OCI-LY1 (cell line): ENCODE measurements around the gene HERPUD1.

Experiments
- H2AFZ ChIP-seq: fragments of 200-600 bp; sonication (generic), shearing (Covaris generic); 2 replicates; pipeline ENCODE4 v1.6.0; 2014; ENCODE audit warnings: antibody characterized with exemption, mild to moderate bottlenecking, low read length
- H3F3A ChIP-seq: fragments of 200-600 bp; sonication (generic), shearing (Covaris generic); 2 replicates; pipeline ENCODE4 v1.6.0; 2014; ENCODE audit warnings: mild to moderate bottlenecking, antibody characterized with exemption, low read length, moderate library complexity; ENCODE audit not compliant: insufficient read depth
- H3K27ac ChIP-seq: fragments of 200-600 bp; sonication (generic); 2 replicates; pipeline ENCODE4 v1.5.1; 2014; ENCODE audit warnings: low read length, mixed run types, mild to moderate bottlenecking, low read depth; ENCODE audit not compliant: poor library complexity, severe bottlenecking
- H3K27me3 ChIP-seq: fragments of 200-600 bp; sonication (generic); 2 replicates; pipeline ENCODE4 v1.6.0; 2014; ENCODE audit warnings: antibody characterized with exemption, mild to moderate bottlenecking, low read length, moderate library complexity; ENCODE audit not compliant: insufficient read depth
- H3K36me3 ChIP-seq: fragments of 200-600 bp; sonication (generic); 2 replicates; pipeline ENCODE4 v1.6.1; 2014; ENCODE audit warnings: mild to moderate bottlenecking, antibody characterized with exemption, low read length, moderate library complexity, mixed read lengths; ENCODE audit not compliant: insufficient read depth
- H3K4me1 ChIP-seq: fragments of 200-600 bp; sonication (generic); 2 replicates; pipeline ENCODE4 v1.5.1; 2014; ENCODE audit warnings: mild to moderate bottlenecking, low read length, moderate library complexity; ENCODE audit not compliant: insufficient read depth, severe bottlenecking
- H3K4me2 ChIP-seq: fragments of 200-600 bp; sonication (generic), shearing (Covaris generic); 2 replicates; pipeline ENCODE4 v1.6.1; 2014; ENCODE audit warnings: low read length
- H3K4me3 ChIP-seq: fragments of 200-600 bp; sonication (generic); 2 replicates; pipeline ENCODE4 v1.5.1; 2014; ENCODE audit warnings: low read length, low read depth, mild to moderate bottlenecking, mixed read lengths; ENCODE audit not compliant: poor library complexity, severe bottlenecking
- H3K79me2 ChIP-seq: fragments of 200-600 bp; shearing (Covaris generic); 2 replicates; pipeline ENCODE4 v1.6.1; 2016; ENCODE audit warnings: mixed run types, low read length, mixed read lengths; ENCODE audit not compliant: insufficient read depth
- H3K9ac ChIP-seq: fragments of 200-600 bp; sonication (generic), shearing (Covaris generic); 2 replicates; pipeline ENCODE4 v1.6.1; 2014; ENCODE audit warnings: mild to moderate bottlenecking, low read length, mixed read lengths
- H3K9me2 ChIP-seq: fragments of 200-600 bp; sonication (generic), shearing (Covaris generic); 2 replicates; pipeline ENCODE4 v1.6.1; 2014; ENCODE audit warnings: low read depth, mild to moderate bottlenecking, low read length, mixed read lengths
- H3K9me3 ChIP-seq: fragments of 200-600 bp; shearing (Covaris generic); 2 replicates; pipeline ENCODE4 v1.6.1; 2014; ENCODE audit warnings: low read length, mixed read lengths
- H4K20me1 ChIP-seq: fragments of 200-600 bp; sonication (generic), shearing (Covaris generic); 2 replicates; pipeline ENCODE4 v1.6.0; 2016; ENCODE audit warnings: mild to moderate bottlenecking, low read length; ENCODE audit not compliant: insufficient read depth
- EZH2 ChIP-seq: fragments of 200-600 bp; sonication (generic), shearing (Covaris generic); IDR thresholded peaks from 2 replicates; pipeline ENCODE4 v1.8.0; 2017; ENCODE audit warnings: borderline replicate concordance, mixed run types, mild to moderate bottlenecking, antibody characterized with exemption, low read length, moderate library complexity, mixed read lengths
- TF ChIP-seq, protein P1 (sequence below): fragments of 200-600 bp; sonication (generic), shearing (Covaris generic); IDR thresholded peaks from 2 replicates; pipeline ENCODE4 v1.5.1; 2017; ENCODE audit warnings: mild to moderate bottlenecking, antibody characterized with exemption, low read length, moderate library complexity, mixed read lengths

The HERPUD1 gene

GRCh38 chr16:56907401-56907800 lies 24.5 kb upstream of the HERPUD1 start:
- no peak overlapping the region for H3K27ac ChIP-seq
- H3K4me2 ChIP-seq: no peak overlapping the region
- no peak overlapping the region for H3K9ac ChIP-seq
- H3F3A ChIP-seq: no peaks in the 10 kb centered on the region
- H3K4me3 ChIP-seq: no peak overlapping the region
- H4K20me1 ChIP-seq: no peaks in the 10 kb centered on the region
- TF ChIP-seq, protein P1, sequence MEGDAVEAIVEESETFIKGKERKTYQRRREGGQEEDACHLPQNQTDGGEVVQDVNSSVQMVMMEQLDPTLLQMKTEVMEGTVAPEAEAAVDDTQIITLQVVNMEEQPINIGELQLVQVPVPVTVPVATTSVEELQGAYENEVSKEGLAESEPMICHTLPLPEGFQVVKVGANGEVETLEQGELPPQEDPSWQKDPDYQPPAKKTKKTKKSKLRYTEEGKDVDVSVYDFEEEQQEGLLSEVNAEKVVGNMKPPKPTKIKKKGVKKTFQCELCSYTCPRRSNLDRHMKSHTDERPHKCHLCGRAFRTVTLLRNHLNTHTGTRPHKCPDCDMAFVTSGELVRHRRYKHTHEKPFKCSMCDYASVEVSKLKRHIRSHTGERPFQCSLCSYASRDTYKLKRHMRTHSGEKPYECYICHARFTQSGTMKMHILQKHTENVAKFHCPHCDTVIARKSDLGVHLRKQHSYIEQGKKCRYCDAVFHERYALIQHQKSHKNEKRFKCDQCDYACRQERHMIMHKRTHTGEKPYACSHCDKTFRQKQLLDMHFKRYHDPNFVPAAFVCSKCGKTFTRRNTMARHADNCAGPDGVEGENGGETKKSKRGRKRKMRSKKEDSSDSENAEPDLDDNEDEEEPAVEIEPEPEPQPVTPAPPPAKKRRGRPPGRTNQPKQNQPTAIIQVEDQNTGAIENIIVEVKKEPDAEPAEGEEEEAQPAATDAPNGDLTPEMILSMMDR: no peak
- no peak for TF ChIP-seq EZH2
- H3K9me2 ChIP-seq: no peaks in the 10 kb centered on the region
- no peak overlapping the region for H2AFZ ChIP-seq
- no peaks in the 10 kb centered on the region; the same call in 1 of the 2 replicates for H3K27me3 ChIP-seq
- no peaks in the 10 kb centered on the region for H3K36me3 ChIP-seq
- peaks cover 19% of the 10 kb centered on the region for H3K4me1 ChIP-seq
- no peaks in the 10 kb centered on the region for H3K79me2 ChIP-seq
- H3K9me3 ChIP-seq: no peaks in the 10 kb centered on the region

DNA sequence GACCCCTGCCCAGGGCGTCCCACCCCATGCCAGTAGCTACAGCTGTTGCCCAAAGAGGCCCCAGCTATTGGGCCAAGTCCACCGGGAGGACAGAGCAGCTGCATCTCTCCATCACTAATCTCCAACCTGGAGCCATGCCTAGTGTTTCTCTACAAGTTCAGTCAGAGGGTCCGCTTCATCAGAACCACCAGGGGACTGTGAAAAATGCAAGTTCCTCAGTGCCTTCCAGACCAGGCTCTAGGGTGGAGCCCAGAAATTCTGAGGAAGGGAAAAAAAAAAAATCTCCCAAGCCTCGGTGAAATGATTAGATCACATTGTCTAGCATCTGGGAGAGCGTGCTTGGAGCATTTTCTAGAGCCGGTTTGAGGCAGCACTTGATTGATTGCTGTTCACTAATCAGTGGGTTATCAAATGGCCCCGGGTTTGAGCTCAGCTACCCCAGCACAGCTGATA lies 22.4 kb upstream of the HERPUD1 start:
- Histone ChIP-seq H3K9me2 (no peaks in the 10 kb centered on the region), H3K4me1 (peaks cover 31% of the 10 kb centered on the region), H3F3A (no peaks in the 10 kb centered on the region), H4K20me1 (no peaks in the 10 kb centered on the region), H3K4me3 (no peak overlapping the region), H3K9ac (no peak overlapping the region), H2AFZ (no peak overlapping the region), H3K27ac (no peak overlapping the region), H3K9me3 (no peaks in the 10 kb centered on the region), H3K27me3 (no peaks in the 10 kb centered on the region), H3K4me2 (no peak overlapping the region), H3K79me2 (no peaks in the 10 kb centered on the region), H3K36me3 (no peaks in the 10 kb centered on the region)
- TF ChIP-seq EZH2: no peak
- TF ChIP-seq, protein P1: no peak

DNA sequence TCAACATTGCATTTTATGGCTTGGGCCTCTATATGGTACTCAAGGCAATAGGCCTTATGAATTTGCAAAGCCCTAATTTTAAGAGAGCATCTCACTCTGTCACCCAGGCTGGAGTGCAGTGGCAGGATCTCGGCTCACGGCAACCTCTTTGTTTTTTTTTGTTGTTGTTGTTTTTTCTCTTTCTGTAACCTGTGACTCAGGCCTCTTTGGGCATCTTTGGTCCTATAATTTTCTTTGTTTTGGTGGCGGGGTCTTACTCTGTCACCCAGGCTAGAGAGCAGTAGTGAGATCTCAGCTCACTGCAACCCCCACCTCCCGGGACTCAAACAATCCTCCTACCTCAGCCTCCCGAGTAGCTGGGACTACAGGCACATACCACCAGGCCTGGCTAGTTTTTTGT lies 21.8 kb upstream of the HERPUD1 start:
- no peak overlapping the region for H3K9ac ChIP-seq
- no peak overlapping the region for H2AFZ ChIP-seq
- no peaks in the 10 kb centered on the region for H3F3A ChIP-seq
- H3K4me3 ChIP-seq: no peak overlapping the region
- no peaks in the 10 kb centered on the region for H3K36me3 ChIP-seq
- H3K4me2 ChIP-seq: no peak overlapping the region
- H3K9me2 ChIP-seq: no peaks in the 10 kb centered on the region
- H4K20me1 ChIP-seq: no peaks in the 10 kb centered on the region
- H3K9me3 ChIP-seq: no peaks in the 10 kb centered on the region
- H3K4me1 ChIP-seq: peaks cover 31% of the 10 kb centered on the region
- no peaks in the 10 kb centered on the region for H3K79me2 ChIP-seq
- no peak overlapping the region for H3K27ac ChIP-seq
- no peaks in the 10 kb centered on the region for H3K27me3 ChIP-seq
- TF ChIP-seq, protein P1: no peak
- TF ChIP-seq EZH2: no peak
